NB4 (cell line): ENCODE results near the gene PIAS4.

Experiments
- POLR2A ChIP-seq: IDR thresholded peaks from 2 replicates; pipeline ENCODE4 v1.6.1; 2011; ENCODE audit warnings: mild to moderate bottlenecking; ENCODE audit not compliant: insufficient read length; ENCODE audit errors: extremely low read depth
- TF ChIP-seq, protein P1 (sequence below): IDR thresholded peaks from one replicate; pipeline ENCODE4 v1.5.1; 2012; ENCODE audit warnings: low read depth, low read length

- TF ChIP-seq, protein P1, sequence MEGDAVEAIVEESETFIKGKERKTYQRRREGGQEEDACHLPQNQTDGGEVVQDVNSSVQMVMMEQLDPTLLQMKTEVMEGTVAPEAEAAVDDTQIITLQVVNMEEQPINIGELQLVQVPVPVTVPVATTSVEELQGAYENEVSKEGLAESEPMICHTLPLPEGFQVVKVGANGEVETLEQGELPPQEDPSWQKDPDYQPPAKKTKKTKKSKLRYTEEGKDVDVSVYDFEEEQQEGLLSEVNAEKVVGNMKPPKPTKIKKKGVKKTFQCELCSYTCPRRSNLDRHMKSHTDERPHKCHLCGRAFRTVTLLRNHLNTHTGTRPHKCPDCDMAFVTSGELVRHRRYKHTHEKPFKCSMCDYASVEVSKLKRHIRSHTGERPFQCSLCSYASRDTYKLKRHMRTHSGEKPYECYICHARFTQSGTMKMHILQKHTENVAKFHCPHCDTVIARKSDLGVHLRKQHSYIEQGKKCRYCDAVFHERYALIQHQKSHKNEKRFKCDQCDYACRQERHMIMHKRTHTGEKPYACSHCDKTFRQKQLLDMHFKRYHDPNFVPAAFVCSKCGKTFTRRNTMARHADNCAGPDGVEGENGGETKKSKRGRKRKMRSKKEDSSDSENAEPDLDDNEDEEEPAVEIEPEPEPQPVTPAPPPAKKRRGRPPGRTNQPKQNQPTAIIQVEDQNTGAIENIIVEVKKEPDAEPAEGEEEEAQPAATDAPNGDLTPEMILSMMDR = no peak
- TF ChIP-seq POLR2A = peak; percentile 31
These were observed 36.5 kb upstream of the PIAS4 start, which contains the start of gene DAPK3 for GRCh38 chr19:3970808-3971598.
